Body of pancreas (tissue), 4 donors: ENCODE data around the gene PPP1R12A. TPM values are rescaled to one million over a fixed set of nuclear protein-coding genes. Genes with fewer than 3 reads are reported as not detected.

Experiments
- ATAC-seq: fragments of 150-250 bp; one replicate; pipeline ENCODE4 v1.9.1; 2016
- DNase-seq, 4 donors: peaks; one replicate each; pipeline ENCODE4 v3.0.0-alpha.2; 2019
- H3K27ac ChIP-seq, 4 donors: fragments of 200-600 bp; sonication (generic); 1 replicate in 3 of 4; 2 replicates in 1 of 4; pipeline versions ENCODE4 v1.5.1 to v1.6.1; 2016 to 2019; ENCODE audit warnings: mild to moderate bottlenecking in 1 of 4, mixed read lengths in 1 of 4, moderate library complexity in 1 of 4
- H3K27me3 ChIP-seq, 2 donors: fragments of 200-600 bp; sonication (generic); one replicate each; pipeline ENCODE4 v1.6.0; 2016; ENCODE audit warnings: mild to moderate bottlenecking in 1 of 2
- H3K36me3 ChIP-seq, 2 donors: fragments of 200-600 bp; sonication (generic); replicated peaks in 1 of 2; 2 replicates each; pipeline ENCODE4 v1.5.1; 2016; ENCODE audit warnings: low read depth in 2 of 2; ENCODE audit not compliant: insufficient read depth in 1 of 2
- H3K4me1 ChIP-seq: fragments of 200-600 bp; sonication (generic); one replicate; pipeline ENCODE4 v1.6.0; 2016
- H3K4me3 ChIP-seq, 2 donors: fragments of 200-600 bp; sonication (generic); 1 replicate in 1 of 2; 2 replicates in 1 of 2; pipeline ENCODE4 v1.5.1; 2016 to 2019
- H3K9me3 ChIP-seq, 3 donors: fragments of 200-600 bp; sonication (generic); 1 replicate in 2 of 3; 2 replicates in 1 of 3; pipeline ENCODE4 v1.5.1; 2016
- CTCF ChIP-seq, 7 experiments: fragments of 450-650 bp in 4 of 7; fragments of 200-600 bp in 3 of 7; sonication (generic) in 3 of 7; IDR thresholded peaks; one replicate each; pipeline ENCODE4 v1.5.1; 2016 to 2019; ENCODE audit warnings: antibody characterized with exemption in 7 of 7
- POLR2A ChIP-seq, 3 donors: fragments of 450-650 bp; IDR thresholded peaks; one replicate each; pipeline ENCODE4 v1.6.1; 2016; ENCODE audit warnings: antibody characterized with exemption in 3 of 3, mild to moderate bottlenecking in 2 of 3
- WGBS, 2 donors: methylation state at CpG; one replicate each; pipeline ENCODE4 v1.1.5; 2017; 5-methylcytosine and 5-hydroxymethylcytosine counted together
- intact Hi-C: fragments of 100-400 bp; cut with DNase I; formaldehyde crosslinking; loops from one replicate; pipeline ENCODE4 v1.15.1; 2023
- total RNA-seq, 2 donors: library from RNA; depleted of rRNA; stranded (reverse); fragments of >200 nt; gene quantifications; one replicate each; pipeline ENCODE4 v1.1.0, GENCODE V29; 2016

The PPP1R12A gene
- 10 to 100 TPM; 45.4 to 65.6 TPM for total RNA-seq

GRCh38 chr12:79935021-79935623 is at the start of gene PPP1R12A:
Gene PPP1R12A, minus strand, starts transcription at chr12:79935097. Its CDS starts 166 bp downstream, at chr12:79934931.
- H3K4me1 ChIP-seq: peaks cover 28% of the 10 kb centered on the region
- DNase-seq (peak; percentile 95 to 97 (median 96)), ATAC-seq (peak; percentile 98)
- intact Hi-C loops: no loop called here
- no peaks in the 10 kb centered on the region for H3K9me3 ChIP-seq
- no peaks in the 10 kb centered on the region for H3K36me3 ChIP-seq
- WGBS, 2 donors: 0% methylated on average over 11 to 44 of the region's 44 CpGs
- peak; percentile 92 to 97 (median 97) for TF ChIP-seq POLR2A (IDR thresholded peaks at IDR 0.05)
- peak in 4 of 7 experiments; percentile 32 to 43 (median 43) for TF ChIP-seq CTCF (IDR thresholded peaks at IDR 0.05)
- peak within 1 kb of the TSS; percentile 89 to 97 (median 94) for H3K27ac ChIP-seq
- peak within 1 kb of the TSS; percentile 53 to 84 for H3K4me3 ChIP-seq
- no peaks in the 10 kb centered on the region for H3K27me3 ChIP-seq

DNA sequence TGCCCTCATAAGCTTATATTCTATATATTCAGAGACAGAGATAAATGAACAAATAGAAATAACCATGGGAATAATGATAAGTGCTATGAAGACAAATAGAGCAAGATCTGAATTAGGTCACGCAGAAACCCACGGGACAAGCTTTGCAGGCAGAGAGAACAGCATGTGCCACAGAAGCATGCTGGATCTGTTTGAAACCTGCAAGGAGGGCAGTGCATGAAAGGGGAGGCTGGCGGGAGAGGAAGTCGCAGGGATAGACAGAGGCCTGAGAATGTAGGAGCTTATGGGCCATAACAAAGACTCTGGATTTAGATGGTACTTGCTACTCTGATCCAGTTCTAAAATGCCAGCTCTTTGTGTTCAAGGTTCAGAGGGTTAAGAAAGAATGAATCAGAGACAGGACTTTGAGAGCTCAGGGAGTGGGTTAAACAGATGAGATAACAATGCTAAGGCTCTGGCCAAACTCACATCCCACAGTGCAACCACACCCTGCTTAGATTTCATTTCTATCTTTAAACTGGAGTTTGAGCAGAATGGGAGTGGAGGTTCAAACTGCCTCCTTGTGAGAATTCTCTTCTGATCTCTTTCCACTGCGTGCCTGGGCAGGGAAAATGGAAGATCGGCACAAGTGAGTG is 49.2 kb upstream of the PPP1R12A start:
- no peaks in the 10 kb centered on the region for H3K4me1 ChIP-seq
- no peak overlapping the region for H3K27ac ChIP-seq
- 70 to 74% methylated on average over 6 of the region's 6 CpGs for WGBS, 2 donors
- DNase-seq (no peak), ATAC-seq (no peak)
- no peak overlapping the region for H3K4me3 ChIP-seq
- H3K27me3 ChIP-seq: no peaks in the 10 kb centered on the region
- no peaks in the 10 kb centered on the region for H3K36me3 ChIP-seq
- intact Hi-C loops: no loop called here
- TF ChIP-seq POLR2A (IDR thresholded peaks at IDR 0.05) (no peak), CTCF (IDR thresholded peaks at IDR 0.05) (no peak)
- no peaks in the 10 kb centered on the region for H3K9me3 ChIP-seq

- TF ChIP-seq CTCF (IDR thresholded peaks at IDR 0.05): no peak
- no peak for TF ChIP-seq POLR2A (IDR thresholded peaks at IDR 0.05)
- DNase-seq (no peak), ATAC-seq (no peak)
- no peak overlapping the region for H3K27ac ChIP-seq
- 50 to 96% methylated on average over 2 of the region's 2 CpGs for WGBS, 2 donors
- H3K36me3 ChIP-seq: no peaks in the 10 kb centered on the region
- H3K4me1 ChIP-seq: no peaks in the 10 kb centered on the region
- no peaks in the 10 kb centered on the region for H3K27me3 ChIP-seq
- no peak overlapping the region for H3K4me3 ChIP-seq
- intact Hi-C loops: no loop called here
- no peaks in the 10 kb centered on the region for H3K9me3 ChIP-seq
These were observed 48.6 kb upstream of the PPP1R12A start for GRCh38 chr12:79983492-79983891.

DNA sequence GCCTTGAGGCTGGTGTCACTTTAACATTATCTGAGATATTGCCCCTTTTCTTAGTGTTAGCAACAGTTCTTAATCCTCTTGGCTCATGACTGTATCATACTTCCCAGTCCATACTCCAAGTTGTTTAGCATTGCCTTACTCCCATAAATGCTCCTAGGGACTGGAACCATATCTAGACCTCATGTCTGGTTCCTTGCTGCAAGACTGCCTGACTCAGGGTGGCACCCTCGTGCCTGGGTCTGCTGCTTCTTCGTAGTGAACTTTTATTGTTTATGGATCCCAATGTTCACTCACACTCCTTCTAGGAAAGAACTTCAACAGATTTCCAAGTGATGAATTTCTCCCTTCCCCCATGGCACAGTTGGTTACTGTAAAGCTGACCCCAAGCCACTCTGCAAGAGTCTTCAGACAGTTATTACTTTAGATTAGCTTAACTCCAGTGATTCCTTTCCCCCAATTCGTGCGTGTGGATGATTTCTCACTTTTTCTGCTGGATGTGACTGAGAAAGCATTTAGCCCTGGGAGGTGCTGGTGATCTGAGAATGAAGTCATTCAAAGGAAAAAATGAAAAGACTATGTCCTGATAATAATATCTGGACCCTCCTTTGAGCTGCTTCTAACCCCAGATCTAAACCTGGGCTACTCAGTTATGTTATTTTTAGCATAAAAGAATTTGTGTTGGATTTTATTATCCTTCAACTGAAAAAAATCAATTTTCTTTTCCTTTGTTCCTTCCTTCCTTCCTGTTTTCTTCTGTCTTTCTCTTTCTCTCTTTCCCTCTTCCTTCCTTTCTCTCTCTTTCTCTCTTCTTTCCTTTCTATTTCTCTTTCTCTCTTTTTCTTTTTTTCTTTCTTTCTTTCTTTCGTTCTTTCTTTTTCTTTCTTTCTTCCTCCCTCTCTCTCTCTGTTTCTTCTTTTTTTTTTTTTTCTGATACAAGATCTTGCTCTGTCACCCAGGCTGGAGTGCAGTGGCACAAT is 47.5 kb upstream of the PPP1R12A start:
- H3K27ac ChIP-seq: no peak overlapping the region
- H3K4me1 ChIP-seq: peaks cover 9% of the 10 kb centered on the region
- 55 to 57% methylated on average over 5 of the region's 5 CpGs for WGBS, 2 donors
- TF ChIP-seq CTCF (IDR thresholded peaks at IDR 0.05): no peak
- TF ChIP-seq POLR2A (IDR thresholded peaks at IDR 0.05): no peak
- no peak overlapping the region for H3K4me3 ChIP-seq
- ATAC-seq: no peak
- intact Hi-C loops: no loop called here
- no peak for DNase-seq
- no peaks in the 10 kb centered on the region for H3K9me3 ChIP-seq
- H3K27me3 ChIP-seq: no peaks in the 10 kb centered on the region
- no peaks in the 10 kb centered on the region for H3K36me3 ChIP-seq
